ENCODE results near the gene GPR62.

DNA sequence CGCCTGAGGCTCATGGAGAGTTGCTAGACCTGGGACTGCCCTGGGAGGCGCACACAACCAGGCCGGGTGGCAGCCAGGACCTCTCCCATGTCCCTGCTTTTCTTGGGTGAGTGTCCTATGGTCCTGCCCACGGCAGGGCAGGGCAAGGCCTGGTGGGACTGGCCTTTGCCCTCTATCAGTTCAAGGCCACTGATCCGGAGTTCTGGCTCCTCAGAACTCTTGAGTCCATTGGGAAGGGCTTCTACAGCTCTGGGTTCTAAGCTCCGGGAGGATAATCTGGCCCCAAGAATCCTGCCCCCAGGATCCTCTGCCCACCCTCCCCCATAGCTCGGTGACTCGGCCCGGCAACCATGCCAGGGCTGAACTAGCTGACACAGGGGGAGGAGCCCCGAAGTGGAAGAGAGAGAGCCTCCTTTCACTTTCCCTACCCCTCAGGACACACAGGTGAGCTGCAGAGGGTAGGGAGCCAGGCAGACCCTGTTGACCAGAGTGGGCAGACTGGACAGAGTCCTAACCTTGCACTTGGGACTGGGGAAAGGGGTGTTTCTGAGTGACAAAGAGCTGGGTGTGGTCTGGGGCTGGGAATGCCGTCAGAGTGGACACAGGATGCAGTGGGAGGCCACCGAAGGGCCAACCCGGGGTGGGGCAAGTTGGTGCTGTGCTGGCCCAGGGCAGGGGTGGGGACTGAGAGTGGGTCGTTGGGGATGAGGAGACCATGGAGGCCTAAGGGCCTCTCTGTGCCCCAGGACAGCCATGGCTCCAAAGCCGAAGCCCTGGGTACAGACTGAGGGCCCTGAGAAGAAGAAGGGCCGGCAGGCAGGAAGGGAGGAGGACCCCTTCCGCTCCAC is 12.4 kb upstream of the GPR62 start:
- TF ChIP-seq POLR2A (IDR thresholded peaks at IDR 0.05; ENCODE audit: low read depth, low read length) = no peak
- no peak for TF ChIP-seq CTCF (IDR thresholded peaks at IDR 0.05; ENCODE audit: extremely low read depth in 1 of 2, insufficient read depth in 1 of 2, low read depth in 1 of 2, low read length in 2 of 2)
- TF ChIP-seq POLR2AphosphoS5 (IDR thresholded peaks at IDR 0.05; ENCODE audit: insufficient read depth, low read depth, low read length) = no peak
- TF ChIP-seq MAX (IDR thresholded peaks at IDR 0.05; ENCODE audit: insufficient read depth, insufficient read length) = no peak
- no peak for TF ChIP-seq MYC (IDR thresholded peaks at IDR 0.05; ENCODE audit: low read depth, low read length)

All from endothelial cell of umbilical vein (primary cell).